Measurements from ENCODE around the gene ZNF44. TPM values are rescaled to one million over a fixed set of nuclear protein-coding genes. Genes with fewer than 3 reads are reported as not detected.

Gene ZNF44
- polyA plus RNA-seq (2011; rRNA removed) (3.9 and 4.8 TPM in 2 replicates), polyA minus RNA-seq (2011; rRNA and poly(A)+ RNA removed) (6.0 and 8.6 TPM in 2 replicates)

GRCh38 chr19:12294249-12295158, at the start of gene ZNF44:
Gene ZNF44, minus strand, starts transcription at chr19:12294883. Its CDS starts 189 bp downstream, at chr19:12294694.
- H3K9me3 ChIP-seq (ENCODE audit: control insufficient read depth, insufficient read depth, low read length), result peaks cover 4% of the 10 kb centered on the region; the same call in 1 of the 2 replicates
- DNase-seq (ENCODE audit: low read depth, low spot score), result peak; percentile 78
- CTCF ChIA-PET, result no interaction called here
- POLR2A ChIA-PET, result interaction anchor here (0.6 to 0.9 kb wide), 2 partner anchors 39 to 131 kb away, joined by 3 read pairs; no protein-coding TSS in a partner anchor
- peak within 1 kb of the TSS; percentile 98 for H3K4me3 ChIP-seq (ENCODE audit: low read depth, low read length)
- H3K27ac ChIP-seq (ENCODE audit: low read depth, low read length), result peak within 1 kb of the TSS; percentile 47
- no peak for TF ChIP-seq CTCF (IDR thresholded peaks at IDR 0.05; ENCODE audit: low read depth, low read length)
- no peaks in the 10 kb centered on the region for H3K27me3 ChIP-seq (ENCODE audit: control insufficient read depth, insufficient read depth, low read length)

GRCh38 chr19:12333162-12334159, 38.8 kb upstream of the ZNF44 start, which contains the start of gene ZNF563:
Gene ZNF563, minus strand, starts transcription at chr19:12333633. Its CDS starts 151 bp downstream, at chr19:12333482.
- H3K27ac ChIP-seq (ENCODE audit: low read depth, low read length), result peak within 1 kb of the TSS; percentile 31
- POLR2A ChIA-PET, result interaction anchor here (0.6 to 1.4 kb wide), 3 partner anchors 32 to 617 kb away, joined by 3 to 11 read pairs (median 6); partner anchors contain the start of genes ZNF44 and ZNF442
- peak; percentile 72 for DNase-seq (ENCODE audit: low read depth, low spot score)
- no peak for TF ChIP-seq CTCF (IDR thresholded peaks at IDR 0.05; ENCODE audit: low read depth, low read length)
- H3K9me3 ChIP-seq (ENCODE audit: control insufficient read depth, insufficient read depth, low read length), result no peaks in the 10 kb centered on the region; the same call in 1 of the 2 replicates
- CTCF ChIA-PET, result interaction anchor here (0.6 to 3.9 kb wide), 4 partner anchors 9 to 37 kb away, joined by 3 to 15 read pairs (median 5); partner anchors contain the start of gene ZNF442
- H3K27me3 ChIP-seq (ENCODE audit: control insufficient read depth, insufficient read depth, low read length), result no peaks in the 10 kb centered on the region
- peak within 1 kb of the TSS; percentile 85 for H3K4me3 ChIP-seq (ENCODE audit: low read depth, low read length)

- TF ChIP-seq CTCF (IDR thresholded peaks at IDR 0.05; ENCODE audit: low read depth, low read length), result no peak
- no peak overlapping the region for H3K27ac ChIP-seq (ENCODE audit: low read depth, low read length)
- CTCF ChIA-PET, result interaction anchor here (1.4 to 3.9 kb wide), 2 partner anchors 34 to 272 kb away, joined by 3 to 15 read pairs; partner anchors contain the start of gene ZNF442
- H3K9me3 ChIP-seq (ENCODE audit: control insufficient read depth, insufficient read depth, low read length), result no peaks in the 10 kb centered on the region; the same call in 1 of the 2 replicates
- DNase-seq (ENCODE audit: low read depth, low spot score), result no peak
- POLR2A ChIA-PET, result no interaction called here
- H3K4me3 ChIP-seq (ENCODE audit: low read depth, low read length), result no peak overlapping the region
- H3K27me3 ChIP-seq (ENCODE audit: control insufficient read depth, insufficient read depth, low read length), result no peaks in the 10 kb centered on the region
These were observed 36.7 kb upstream of the ZNF44 start for GRCh38 chr19:12331211-12331941.

GRCh38 chr19:12330340-12330739, 35.7 kb upstream of the ZNF44 start:
- H3K27me3 ChIP-seq (ENCODE audit: control insufficient read depth, insufficient read depth, low read length), result no peaks in the 10 kb centered on the region
- DNase-seq (ENCODE audit: low read depth, low spot score), result no peak
- POLR2A ChIA-PET, result no interaction called here
- no peak overlapping the region for H3K27ac ChIP-seq (ENCODE audit: low read depth, low read length)
- CTCF ChIA-PET, result interaction anchor here (1.4 kb wide), 1 partner anchor 271 kb away, joined by 3 read pairs; no protein-coding TSS in a partner anchor
- H3K4me3 ChIP-seq (ENCODE audit: low read depth, low read length), result no peak overlapping the region
- TF ChIP-seq CTCF (IDR thresholded peaks at IDR 0.05; ENCODE audit: low read depth, low read length), result no peak
- no peaks in the 10 kb centered on the region; the same call in 1 of the 2 replicates for H3K9me3 ChIP-seq (ENCODE audit: control insufficient read depth, insufficient read depth, low read length)

Data from AG04450 (cell line).